ENCODE results near the gene APOH.

DNA sequence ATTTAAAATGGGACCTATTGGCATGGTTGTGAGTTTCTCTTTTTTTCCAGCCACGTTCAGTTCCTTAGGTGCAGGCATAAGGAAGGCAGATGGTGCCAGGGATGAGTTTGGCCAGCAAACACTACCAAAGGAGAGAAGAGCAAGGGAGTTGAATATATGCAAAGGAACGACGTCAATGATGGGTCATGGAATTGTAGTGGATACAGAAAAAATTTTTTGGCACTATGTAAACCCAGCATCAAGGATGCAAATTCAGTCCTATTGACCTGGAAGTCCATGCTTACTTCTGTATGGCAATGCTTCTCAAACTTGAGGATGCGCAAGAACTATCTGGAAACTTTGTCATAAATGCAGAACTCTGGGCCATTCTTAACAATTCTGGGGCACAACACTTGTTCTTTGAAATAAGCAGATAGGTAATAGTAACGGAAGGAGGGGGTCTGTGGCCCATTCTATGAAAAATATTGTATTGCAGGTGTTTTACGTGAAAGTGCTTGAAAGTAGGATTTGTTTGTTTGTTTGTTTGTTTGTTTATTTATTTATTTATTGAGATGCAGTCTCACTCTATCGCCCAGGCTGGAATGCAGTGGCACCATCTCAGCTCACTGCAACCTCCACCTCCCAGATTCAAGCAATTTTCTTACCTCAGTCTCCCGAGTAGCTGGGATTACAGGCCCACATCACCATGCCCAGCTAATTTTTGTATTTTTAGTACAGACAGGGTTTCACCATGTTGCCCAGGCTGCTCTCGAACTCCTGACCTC, 18.0 kb downstream of the APOH start:
- TF ChIP-seq, protein P1, sequence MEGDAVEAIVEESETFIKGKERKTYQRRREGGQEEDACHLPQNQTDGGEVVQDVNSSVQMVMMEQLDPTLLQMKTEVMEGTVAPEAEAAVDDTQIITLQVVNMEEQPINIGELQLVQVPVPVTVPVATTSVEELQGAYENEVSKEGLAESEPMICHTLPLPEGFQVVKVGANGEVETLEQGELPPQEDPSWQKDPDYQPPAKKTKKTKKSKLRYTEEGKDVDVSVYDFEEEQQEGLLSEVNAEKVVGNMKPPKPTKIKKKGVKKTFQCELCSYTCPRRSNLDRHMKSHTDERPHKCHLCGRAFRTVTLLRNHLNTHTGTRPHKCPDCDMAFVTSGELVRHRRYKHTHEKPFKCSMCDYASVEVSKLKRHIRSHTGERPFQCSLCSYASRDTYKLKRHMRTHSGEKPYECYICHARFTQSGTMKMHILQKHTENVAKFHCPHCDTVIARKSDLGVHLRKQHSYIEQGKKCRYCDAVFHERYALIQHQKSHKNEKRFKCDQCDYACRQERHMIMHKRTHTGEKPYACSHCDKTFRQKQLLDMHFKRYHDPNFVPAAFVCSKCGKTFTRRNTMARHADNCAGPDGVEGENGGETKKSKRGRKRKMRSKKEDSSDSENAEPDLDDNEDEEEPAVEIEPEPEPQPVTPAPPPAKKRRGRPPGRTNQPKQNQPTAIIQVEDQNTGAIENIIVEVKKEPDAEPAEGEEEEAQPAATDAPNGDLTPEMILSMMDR (IDR thresholded peaks at IDR 0.05): no peak
- TF ChIP-seq ZFX (IDR thresholded peaks at IDR 0.05; ENCODE audit: borderline replicate concordance): no peak
